ENCODE measurements around the gene PHYHIPL. TPM values are rescaled to one million over a fixed set of nuclear protein-coding genes. Genes with fewer than 3 reads are reported as not detected.

The PHYHIPL gene
- total RNA-seq, 3 donors from 2014 or later (not counting 1 experiment from before 2014, with no cell fraction given): not detected

GRCh38 chr10:59138052-59138451 lies 38.4 kb upstream of the PHYHIPL start:
- Mint-ChIP-seq H3K27ac (no peak overlapping the region), H3K36me3 (no peaks in the 10 kb centered on the region), H3K9me3 (peaks cover 0 to 7% of the 10 kb centered on the region in 2 donors), H3K27me3 (ENCODE audit: low read depth in 2 of 2) (no peaks in the 10 kb centered on the region), H3K4me3 (no peak overlapping the region), H3K4me1 (no peaks in the 10 kb centered on the region)
- Histone ChIP-seq H3K36me3 (ENCODE audit: control insufficient read depth, insufficient read depth, low read length) (no peaks in the 10 kb centered on the region), H3K4me3 (ENCODE audit: low read length) (no peak overlapping the region), H3K27me3 (ENCODE audit: control insufficient read depth, insufficient read depth, low read length) (no peaks in the 10 kb centered on the region), H3K4me1 (ENCODE audit: control insufficient read depth, insufficient read depth, low read length) (no peaks in the 10 kb centered on the region), H3K27ac (ENCODE audit: low read length) (no peak overlapping the region), H3K9me3 (ENCODE audit: control insufficient read depth, insufficient read depth, low read length) (peaks cover 3% of the 10 kb centered on the region)
- no peak for DNase-seq
- WGBS (ENCODE audit: insufficient coverage): 91% methylated on average over 23 of the region's 23 CpGs
- ATAC-seq: no peak
- no peak for TF ChIP-seq CTCF (IDR thresholded peaks at IDR 0.05)
- intact Hi-C loops (cut with micrococcal nuclease): no loop called here

- no peak for TF ChIP-seq CTCF (IDR thresholded peaks at IDR 0.05)
- intact Hi-C loops (cut with micrococcal nuclease): no loop called here
- Mint-ChIP-seq H3K4me1 (no peaks in the 10 kb centered on the region), H3K9me3 (peaks cover 8 to 9% of the 10 kb centered on the region in 2 donors), H3K27ac (no peak overlapping the region), H3K36me3 (no peaks in the 10 kb centered on the region), H3K27me3 (ENCODE audit: low read depth in 2 of 2) (no peaks in the 10 kb centered on the region), H3K4me3 (no peak overlapping the region)
- H3K9me3 ChIP-seq (ENCODE audit: control insufficient read depth, insufficient read depth, low read length): no peaks in the 10 kb centered on the region
- H3K36me3 ChIP-seq (ENCODE audit: control insufficient read depth, insufficient read depth, low read length): no peaks in the 10 kb centered on the region
- no peaks in the 10 kb centered on the region for H3K4me1 ChIP-seq (ENCODE audit: control insufficient read depth, insufficient read depth, low read length)
- WGBS (ENCODE audit: insufficient coverage): 60% methylated on average over 1 of the region's 1 CpG
- H3K4me3 ChIP-seq (ENCODE audit: low read length): no peak overlapping the region
- DNase-seq (no peak), ATAC-seq (no peak)
- H3K27me3 ChIP-seq (ENCODE audit: control insufficient read depth, insufficient read depth, low read length): no peaks in the 10 kb centered on the region
- no peak overlapping the region for H3K27ac ChIP-seq (ENCODE audit: low read length)
These were observed 32.9 kb upstream of the PHYHIPL start for GRCh38 chr10:59143544-59143943.

- Mint-ChIP-seq H3K27ac (no peak overlapping the region), H3K4me3 (no peak overlapping the region), H3K9me3 (peaks cover 11 to 12% of the 10 kb centered on the region in 2 donors), H3K4me1 (no peaks in the 10 kb centered on the region), H3K36me3 (no peaks in the 10 kb centered on the region), H3K27me3 (ENCODE audit: low read depth in 2 of 2) (no peaks in the 10 kb centered on the region)
- WGBS (ENCODE audit: insufficient coverage): 67% methylated on average over 1 of the region's 2 CpGs
- no peak overlapping the region for H3K4me3 ChIP-seq (ENCODE audit: low read length)
- H3K36me3 ChIP-seq (ENCODE audit: control insufficient read depth, insufficient read depth, low read length): no peaks in the 10 kb centered on the region
- no peaks in the 10 kb centered on the region for H3K4me1 ChIP-seq (ENCODE audit: control insufficient read depth, insufficient read depth, low read length)
- ATAC-seq: no peak
- intact Hi-C loops (cut with micrococcal nuclease): no loop called here
- no peaks in the 10 kb centered on the region for H3K27me3 ChIP-seq (ENCODE audit: control insufficient read depth, insufficient read depth, low read length)
- TF ChIP-seq CTCF (IDR thresholded peaks at IDR 0.05): no peak
- DNase-seq: no peak
- H3K27ac ChIP-seq (ENCODE audit: low read length): no peak overlapping the region
- H3K9me3 ChIP-seq (ENCODE audit: control insufficient read depth, insufficient read depth, low read length): no peaks in the 10 kb centered on the region
These were observed 27.7 kb upstream of the PHYHIPL start for GRCh38 chr10:59148701-59149100.

- Mint-ChIP-seq H3K4me3 (no peak overlapping the region), H3K36me3 (no peaks in the 10 kb centered on the region), H3K4me1 (no peaks in the 10 kb centered on the region), H3K27ac (no peak overlapping the region), H3K27me3 (ENCODE audit: low read depth in 2 of 2) (no peaks in the 10 kb centered on the region), H3K9me3 (peaks cover 2 to 3% of the 10 kb centered on the region in 2 donors)
- Histone ChIP-seq H3K4me1 (ENCODE audit: control insufficient read depth, insufficient read depth, low read length) (no peaks in the 10 kb centered on the region), H3K36me3 (ENCODE audit: control insufficient read depth, insufficient read depth, low read length) (no peaks in the 10 kb centered on the region), H3K27ac (ENCODE audit: low read length) (no peak overlapping the region), H3K4me3 (ENCODE audit: low read length) (no peak overlapping the region), H3K9me3 (ENCODE audit: control insufficient read depth, insufficient read depth, low read length) (no peaks in the 10 kb centered on the region), H3K27me3 (ENCODE audit: control insufficient read depth, insufficient read depth, low read length) (no peaks in the 10 kb centered on the region)
- DNase-seq (no peak), ATAC-seq (no peak)
- TF ChIP-seq CTCF (IDR thresholded peaks at IDR 0.05): no peak
- intact Hi-C loops (cut with micrococcal nuclease): no loop called here
- WGBS (ENCODE audit: insufficient coverage): no CpG with 5 or more reads among the region's 2 CpGs
These were observed 20.9 kb upstream of the PHYHIPL start for GRCh38 chr10:59155556-59155955.

Data from natural killer cell (primary cell).